HepG2 (cell line): Measurements from ENCODE around the gene GPR162. TPM values are rescaled to one million over a fixed set of nuclear protein-coding genes. Genes with fewer than 3 reads are reported as not detected.

ENCODE experiments used
- ATAC-seq: fragments of 200-7000 bp; cut with Tn5 transposase; 3 replicates; pipeline ENCODE4 v1.9.1; 2020; ENCODE audit warnings: mild to moderate bottlenecking, moderate library complexity
- BruUV-seq: library from RNA; stranded (reverse); fragments of 400-500 nt; replicated peaks from 2 replicates; lab custom pipeline; 2021; lab: Mats Ljungman, UMichigan
- CTCF ChIA-PET: fragments of 300-600 bp; formaldehyde crosslinking; extraction: SDS; loops from one replicate; lab custom pipeline; 2021; ENCODE audit warnings: low total read pairs, inconsistent platforms, low intra/inter-chr PET ratio; lab: Yijun Ruan, JAX
- POLR2A ChIA-PET: fragments of 350-600 bp; sonication (Branson Sonifier 250); formaldehyde crosslinking; loops from one replicate; lab custom pipeline; 2020; ENCODE audit warnings: antibody characterized with exemption, inconsistent platforms; lab: Yijun Ruan, JAX
- DNase-seq: peaks from one replicate; pipeline ENCODE4 v3.0.0-alpha.2; 2015; ENCODE audit warnings: low spot score
- FAIRE-seq: peaks from 3 replicates; lab custom pipeline; 2011; peaks lifted over from hg19 to GRCh38; lab: Jason Lieb, UNC
- H2AFZ ChIP-seq: one replicate; pipeline ENCODE4 v1.6.1; 2011; ENCODE audit warnings: low read length, inconsistent platforms
- H3K27ac ChIP-seq: fragments of 300-600 bp; 3 replicates; pipeline ENCODE4 v1.8.0; 2011; ENCODE audit warnings: mixed run types, mild to moderate bottlenecking, mixed read lengths, low read length, inconsistent platforms; ENCODE audit not compliant: insufficient read depth; ENCODE audit errors: extremely low read length
- H3K27me3 ChIP-seq, 2 experiments: fragments of 200-600 bp in 1 of 2; 2 replicates in 1 of 2; 3 replicates in 1 of 2; pipeline versions ENCODE4 v1.6.0 to v1.8.0; 2011; ENCODE audit warnings: low read length in 2 of 2, mild to moderate bottlenecking in 2 of 2, moderate library complexity in 2 of 2, inconsistent platforms in 1 of 2; ENCODE audit not compliant: insufficient read depth in 2 of 2, control insufficient read depth in 1 of 2
- H3K36me3 ChIP-seq, 2 experiments: fragments of 200-600 bp in 1 of 2; replicated peaks in 1 of 2; 2 replicates in 1 of 2; 3 replicates in 1 of 2; pipeline versions ENCODE4 v1.5.1 to v1.8.0; 2011; ENCODE audit warnings: low read length in 2 of 2, inconsistent platforms in 1 of 2; ENCODE audit not compliant: insufficient read depth in 2 of 2, control insufficient read depth in 1 of 2
- H3K4me1 ChIP-seq: 2 replicates; pipeline ENCODE4 v1.5.1; 2012; ENCODE audit warnings: low read length, inconsistent platforms; ENCODE audit not compliant: insufficient read depth
- H3K4me2 ChIP-seq: 2 replicates; pipeline ENCODE4 v1.6.0; 2011; ENCODE audit warnings: low read depth, low read length, inconsistent platforms
- H3K4me3 ChIP-seq, 3 experiments: fragments of 200-600 bp in 1 of 3; sonication (generic), shearing (Covaris generic) in 1 of 3; replicated peaks in 1 of 3; 2 replicates each; pipeline ENCODE4 v1.5.1; 2011 to 2016; ENCODE audit warnings: low read length in 3 of 3, inconsistent platforms in 2 of 3, low read depth in 2 of 3, mild to moderate bottlenecking in 2 of 3, control low read depth in 1 of 3, mixed read lengths in 1 of 3; ENCODE audit not compliant: insufficient read depth in 1 of 3
- H3K79me2 ChIP-seq: one replicate; pipeline ENCODE4 v1.6.1; 2011; ENCODE audit warnings: low read length, inconsistent platforms; ENCODE audit not compliant: insufficient read depth
- H3K9ac ChIP-seq: 2 replicates; pipeline ENCODE4 v1.6.0; 2011; ENCODE audit warnings: mild to moderate bottlenecking, low read depth, low read length, inconsistent platforms; ENCODE audit not compliant: insufficient read depth
- H3K9me3 ChIP-seq: 2 replicates; pipeline ENCODE4 v1.5.1; 2012; ENCODE audit warnings: mild to moderate bottlenecking, low read length
- H4K20me1 ChIP-seq: 2 replicates; pipeline ENCODE4 v1.6.0; 2011; ENCODE audit warnings: inconsistent platforms, mild to moderate bottlenecking, low read length, moderate library complexity; ENCODE audit not compliant: insufficient read depth
- ARHGAP35 ChIP-seq: sonication (generic); formaldehyde crosslinking; IDR thresholded peaks from 2 replicates; pipeline ENCODE4 v1.9.0; 2022; ENCODE audit warnings: mild to moderate bottlenecking, inconsistent platforms, moderate library complexity, missing genetic modification reagents, borderline replicate concordance
- DMTF1 ChIP-seq: sonication (generic); formaldehyde crosslinking; IDR thresholded peaks from 2 replicates; pipeline ENCODE4 v1.4.0; 2020; ENCODE audit warnings: mild to moderate bottlenecking, missing genetic modification reagents
- HNRNPL ChIP-seq: fragments of 200-400 bp; formaldehyde crosslinking; IDR thresholded peaks from 2 replicates; pipeline ENCODE4 v1.6.1; 2017; ENCODE audit warnings: mild to moderate bottlenecking, low read depth, low read length
- MYPOP ChIP-seq: sonication (generic); formaldehyde crosslinking; IDR thresholded peaks from 2 replicates; pipeline ENCODE4 v1.8.1; 2023; ENCODE audit warnings: mild to moderate bottlenecking, moderate library complexity, missing genetic modification reagents
- TGIF2 ChIP-seq: IDR thresholded peaks from 2 replicates; pipeline ENCODE4 v1.6.1; 2016; ENCODE audit warnings: control low read depth, missing compliant biosample characterization
- THYN1 ChIP-seq: sonication (generic); formaldehyde crosslinking; IDR thresholded peaks from 2 replicates; pipeline ENCODE4 v1.8.1; 2023; ENCODE audit warnings: low read depth, mild to moderate bottlenecking, moderate library complexity, missing genetic modification reagents, borderline replicate concordance
- ZNF121 ChIP-seq: sonication (generic); formaldehyde crosslinking; IDR thresholded peaks from 2 replicates; pipeline ENCODE4 v1.5.0; 2020; ENCODE audit warnings: mild to moderate bottlenecking, missing genetic modification reagents
- ZNF451 ChIP-seq: sonication (generic); formaldehyde crosslinking; IDR thresholded peaks from 2 replicates; pipeline ENCODE4 v1.5.0; 2020; ENCODE audit warnings: mild to moderate bottlenecking, missing genetic modification reagents
- ZNF616 ChIP-seq: sonication (generic); formaldehyde crosslinking; IDR thresholded peaks from 2 replicates; pipeline ENCODE4 v1.5.0; 2020; ENCODE audit warnings: low read depth, mild to moderate bottlenecking, missing genetic modification reagents
- WGBS: methylation state at CpG from one replicate; pipeline ENCODE4 v1.1.6; 2017; ENCODE audit warnings: low lambda C conversion rate; 5-methylcytosine and 5-hydroxymethylcytosine counted together
- in situ Hi-C: cut with HindIII; loops from 2 replicates; pipeline ENCODE4 v1.10.0; 2017; ENCODE audit warnings: low pct_unique_long_range_greater_than_20kb; ENCODE audit not compliant: extremely low pct_ligation_motif_present
- intact Hi-C: fragments of 100-400 bp; cut with micrococcal nuclease; formaldehyde crosslinking; loops from one replicate; pipeline ENCODE4 v1.10.0; 2022; ENCODE audit not compliant: unreplicated experiment
- polyA plus RNA-seq, 8 experiments: library from polyadenylated mRNA; depleted of rRNA in 3 of 8; stranded (reverse) in 7 of 8; unstranded in 1 of 8; fragments of >200 nt; fragmentation: Illumina TruSeq in 4 of 8; extraction: Trizol in 4 of 8; gene quantifications; 2 replicates each; pipeline versions ENCODE4 v1.2.1 to v1.2.3, GENCODE V29; 2011 to 2016; ENCODE audit warnings: low read depth in 4 of 8, missing spikeins in 1 of 8, mixed read lengths in 1 of 8; ENCODE audit not compliant: insufficient read depth in 1 of 8
- total RNA-seq, 5 experiments: library from RNA; depleted of rRNA; stranded (reverse); fragments of >200 nt; fragmentation: Illumina TruSeq; extraction: Trizol; gene quantifications; 2 replicates each; pipeline ENCODE4 v1.2.3, GENCODE V29; 2016; ENCODE audit warnings: low read depth in 1 of 5

The GPR162 gene
- total and polyA plus RNA-seq, 2 of the 13 experiments (the other 11 are each of a cell fraction or from before 2014, with no cell fraction given): 0.08 TPM; not detected in 1

- TF ChIP-seq THYN1 (no peak), ZNF451 (no peak), HNRNPL (no peak), TGIF2 (no peak), MYPOP (no peak), ARHGAP35 (CRISPR knock-in tag) (no peak), ZNF121 (CRISPR knock-in tag) (no peak)
Measured at GRCh38 chr12:6834254-6834653, 12.6 kb downstream of the GPR162 start (continued).

GRCh38 chr12:6834873-6835272 is 13.3 kb downstream of the GPR162 start:
- in situ Hi-C loops: no loop called here
- no peak for DNase-seq
- Histone ChIP-seq H3K27me3 (no peaks in the 10 kb centered on the region), H3K4me1 (peaks cover 10% of the 10 kb centered on the region), H3K27ac (no peak overlapping the region), H3K9me3 (no peaks in the 10 kb centered on the region), H3K9ac (no peak overlapping the region), H3K4me3 (no peak overlapping the region), H3K36me3 (peaks cover 20 to 45% of the 10 kb centered on the region in 2 experiments; a peak in 4 of 5 replicates)
- FAIRE-seq: no peak
- no TSS peak for BruUV-seq
- WGBS: 87% methylated on average over 5 of the region's 5 CpGs
- CTCF ChIA-PET: interaction anchor here (1.3 to 1.6 kb wide), 2 partner anchors 17 to 99 kb away, joined by 3 to 6 read pairs; partner anchors contain the start of gene USP5
- TF ChIP-seq DMTF1 (CRISPR knock-in tag) (no peak), ZNF616 (CRISPR knock-in tag) (no peak)
- TF ChIP-seq, all 625 proteins: peak for 0
- Histone ChIP-seq H3K79me2 (no peaks in the 10 kb centered on the region), H2AFZ (no peak overlapping the region), H3K4me2 (no peak overlapping the region), H4K20me1 (no peaks in the 10 kb centered on the region)
- intact Hi-C loops: no loop called here
- no peak for ATAC-seq
- POLR2A ChIA-PET: interaction anchor here (1.8 to 1.9 kb wide), 2 partner anchors 17 to 82 kb away, joined by 4 to 9 read pairs; partner anchors contain the start of genes CDCA3, MLF2 and USP5
